Trophoblast cell (in vitro differentiated cells and primary cell): Measurements from ENCODE around the gene EYS.

Experiments
- DNase-seq, 2 donors: peaks; one replicate each; pipeline ENCODE4 v3.0.0-alpha.2; 2016
- H2AFZ ChIP-seq: 2 replicates; pipeline ENCODE4 v1.6.1; 2013; ENCODE audit warnings: low read length, moderate library complexity, mild to moderate bottlenecking; ENCODE audit not compliant: insufficient read depth, poor library complexity
- H2AK5ac ChIP-seq: 2 replicates; pipeline ENCODE4 v1.6.1; 2013; ENCODE audit warnings: mild to moderate bottlenecking, low read length
- H2BK120ac ChIP-seq: 2 replicates; pipeline ENCODE4 v1.6.1; 2013; ENCODE audit warnings: low read length, mild to moderate bottlenecking, moderate library complexity; ENCODE audit not compliant: insufficient read depth, poor library complexity
- H2BK12ac ChIP-seq: 2 replicates; pipeline ENCODE4 v1.6.1; 2013; ENCODE audit warnings: mild to moderate bottlenecking, low read length, moderate library complexity
- H2BK5ac ChIP-seq: 2 replicates; pipeline ENCODE4 v1.6.1; 2013; ENCODE audit warnings: low read length, low read depth, moderate library complexity, mild to moderate bottlenecking; ENCODE audit not compliant: poor library complexity
- H3K14ac ChIP-seq: 2 replicates; pipeline ENCODE4 v1.6.1; 2013; ENCODE audit warnings: mild to moderate bottlenecking, low read length
- H3K18ac ChIP-seq: 2 replicates; pipeline ENCODE4 v1.6.1; 2013; ENCODE audit warnings: mild to moderate bottlenecking, low read length
- H3K23ac ChIP-seq: 2 replicates; pipeline ENCODE4 v1.6.1; 2013; ENCODE audit warnings: low read length
- H3K27ac ChIP-seq: 2 replicates; pipeline ENCODE4 v1.5.1; 2013; ENCODE audit warnings: low read depth, mild to moderate bottlenecking, inconsistent platforms, low read length, moderate library complexity
- H3K27me3 ChIP-seq: 2 replicates; pipeline ENCODE4 v1.6.1; 2013; ENCODE audit warnings: inconsistent platforms, mild to moderate bottlenecking, low read length, moderate library complexity; ENCODE audit not compliant: insufficient read depth
- H3K36me3 ChIP-seq, 2 experiments: 1 replicate in 1 of 2; 2 replicates in 1 of 2; pipeline ENCODE4 v1.6.1; 2013; ENCODE audit warnings: low read length in 2 of 2, mild to moderate bottlenecking in 2 of 2, moderate library complexity in 1 of 2; ENCODE audit not compliant: insufficient read depth in 2 of 2, control insufficient read depth in 1 of 2
- H3K4ac ChIP-seq: 2 replicates; pipeline ENCODE4 v1.6.1; 2013; ENCODE audit warnings: low read depth, mild to moderate bottlenecking, low read length, moderate library complexity
- H3K4me1 ChIP-seq, 2 experiments: 1 replicate in 1 of 2; 2 replicates in 1 of 2; pipeline ENCODE4 v1.6.1; 2013; ENCODE audit warnings: low read length in 2 of 2, mild to moderate bottlenecking in 2 of 2, moderate library complexity in 1 of 2; ENCODE audit not compliant: insufficient read depth in 2 of 2, control insufficient read depth in 1 of 2
- H3K4me2 ChIP-seq: 2 replicates; pipeline ENCODE4 v1.6.1; 2013; ENCODE audit warnings: inconsistent platforms, mild to moderate bottlenecking, low read length, moderate library complexity
- H3K4me3 ChIP-seq: 2 replicates; pipeline ENCODE4 v1.5.1; 2013; ENCODE audit warnings: mild to moderate bottlenecking, low read depth, low read length, inconsistent platforms
- H3K79me1 ChIP-seq: one replicate; pipeline ENCODE4 v1.6.1; 2013; ENCODE audit warnings: low read length
- H3K79me2 ChIP-seq: 2 replicates; pipeline ENCODE4 v1.6.1; 2013; ENCODE audit warnings: low read length, mild to moderate bottlenecking; ENCODE audit not compliant: control insufficient read depth, insufficient read depth, poor library complexity
- H3K9ac ChIP-seq: 2 replicates; pipeline ENCODE4 v1.6.1; 2013; ENCODE audit warnings: mild to moderate bottlenecking, low read length
- H3K9me3 ChIP-seq: 2 replicates; pipeline ENCODE4 v1.6.1; 2013; ENCODE audit warnings: low read depth, mild to moderate bottlenecking, control low read depth, inconsistent platforms, low read length; ENCODE audit not compliant: insufficient read depth
- H4K12ac ChIP-seq: 2 replicates; pipeline ENCODE4 v1.6.1; 2013; ENCODE audit warnings: low read depth, mild to moderate bottlenecking, low read length, moderate library complexity
- H4K8ac ChIP-seq: 2 replicates; pipeline ENCODE4 v1.6.1; 2013; ENCODE audit warnings: low read depth, mild to moderate bottlenecking, low read length, moderate library complexity
- H4K91ac ChIP-seq: one replicate; pipeline ENCODE4 v1.6.1; 2013; ENCODE audit warnings: low read depth, mild to moderate bottlenecking, low read length, moderate library complexity
- WGBS: extraction: QIAGEN DNeasy Blood & Tissue Kit; methylation state at CpG from one replicate; pipeline ENCODE4 v1.1.7; 2013; ENCODE audit warnings: missing lambda C conversion rate; ENCODE audit not compliant: insufficient read length, insufficient coverage; ENCODE audit errors: extremely low coverage; 5-methylcytosine and 5-hydroxymethylcytosine counted together

Gene EYS

DNA sequence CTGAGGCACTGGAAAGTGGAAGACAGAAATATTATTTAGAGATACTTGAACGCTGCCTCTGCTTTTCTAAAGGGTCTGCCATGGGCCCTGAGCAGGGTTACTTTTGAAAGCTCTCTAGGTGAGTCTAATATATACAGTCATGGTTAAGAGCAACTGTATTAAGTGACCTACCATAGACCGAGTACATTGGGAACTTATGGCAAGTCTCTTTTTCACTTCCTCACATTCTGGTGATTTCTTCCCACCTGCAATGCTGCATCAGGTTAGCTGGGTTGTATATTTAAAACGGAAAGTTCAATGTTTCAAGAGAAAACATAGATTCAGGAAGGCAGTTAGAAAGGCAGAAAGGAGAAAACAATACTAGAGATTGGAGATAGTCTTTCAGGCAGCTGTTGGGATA, 1916.7 kb downstream of the EYS start:
- Histone ChIP-seq H3K18ac (no peak overlapping the region), H4K12ac (no peak overlapping the region), H3K23ac (no peak overlapping the region), H4K8ac (no peak overlapping the region), H3K4me2 (no peak overlapping the region), H3K4me3 (no peak overlapping the region), H3K14ac (no peak overlapping the region), H3K27me3 (no peaks in the 10 kb centered on the region), H3K9ac (no peak overlapping the region), H3K4me1 (peaks cover 0 to under 1% of the 10 kb centered on the region in 2 experiments), H3K36me3 (no peaks in the 10 kb centered on the region), H2BK12ac (no peak overlapping the region), H2AFZ (no peak overlapping the region), H3K79me1 (no peaks in the 10 kb centered on the region), H4K91ac (no peak overlapping the region), H3K79me2 (no peaks in the 10 kb centered on the region), H3K27ac (no peak overlapping the region), H2BK5ac (no peak overlapping the region), H3K9me3 (peaks cover 2% of the 10 kb centered on the region), H3K4ac (no peak overlapping the region), H2BK120ac (no peak overlapping the region), H2AK5ac (no peak overlapping the region)
- WGBS = no CpG with 5 or more reads among the region's 3 CpGs
- DNase-seq = no peak

DNA sequence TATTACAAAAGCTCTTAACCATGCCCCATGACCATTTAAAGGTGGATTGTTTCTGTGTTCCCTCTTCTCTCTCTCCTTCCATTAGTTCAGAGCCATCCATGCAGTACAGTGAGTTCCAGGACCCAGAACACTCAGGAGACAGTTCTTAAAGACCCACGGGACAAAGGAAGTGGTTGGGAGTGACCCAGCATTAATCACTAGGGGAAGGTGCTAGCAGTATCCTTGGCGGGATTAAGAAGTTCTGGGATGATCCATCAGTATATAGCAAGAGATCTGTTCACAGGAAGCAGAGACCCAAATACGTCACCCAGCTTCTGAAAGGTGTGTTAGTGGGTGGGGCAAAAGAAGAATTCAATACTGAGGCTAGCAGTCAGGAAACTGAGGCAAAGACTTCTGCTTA, 1917.3 kb downstream of the EYS start:
- Histone ChIP-seq H2AK5ac (no peak overlapping the region), H3K27me3 (no peaks in the 10 kb centered on the region), H3K23ac (no peak overlapping the region), H3K79me2 (no peaks in the 10 kb centered on the region), H3K4me1 (peaks cover 0 to 3% of the 10 kb centered on the region in 2 experiments), H4K8ac (no peak overlapping the region), H2BK12ac (no peak overlapping the region), H3K4me2 (no peak overlapping the region), H4K12ac (no peak overlapping the region), H3K36me3 (no peaks in the 10 kb centered on the region), H3K9ac (no peak overlapping the region), H2BK120ac (no peak overlapping the region), H3K14ac (no peak overlapping the region), H4K91ac (no peak overlapping the region), H3K4ac (no peak overlapping the region), H3K79me1 (no peaks in the 10 kb centered on the region), H3K18ac (no peak overlapping the region), H3K4me3 (no peak overlapping the region), H2AFZ (no peak overlapping the region), H3K9me3 (peaks cover 2% of the 10 kb centered on the region), H2BK5ac (no peak overlapping the region), H3K27ac (no peak overlapping the region)
- WGBS = no CpG with 5 or more reads among the region's 3 CpGs
- DNase-seq = no peak

DNA sequence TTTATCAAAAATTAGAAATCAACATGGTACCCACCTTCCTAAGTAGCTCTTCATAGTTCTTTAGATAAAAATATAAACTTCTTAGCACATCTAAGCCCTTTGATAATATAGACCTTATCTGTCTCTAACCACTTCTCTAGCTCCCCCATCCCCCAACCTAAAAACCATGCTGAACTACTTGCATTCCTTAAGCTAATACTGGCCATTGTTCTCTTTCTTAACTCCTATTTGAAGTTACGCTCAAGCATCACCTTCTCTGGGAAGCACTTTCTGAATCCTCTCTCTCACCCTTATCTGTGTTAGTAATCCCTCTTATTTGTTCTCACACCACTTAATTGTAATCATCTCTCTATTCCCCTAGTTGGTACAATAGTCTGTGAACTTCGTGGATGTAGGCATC, 1918.5 kb downstream of the EYS start:
- no peak overlapping the region for H3K14ac ChIP-seq
- WGBS = no CpG with 5 or more reads among the region's 2 CpGs
- H4K91ac ChIP-seq = no peak overlapping the region
- no peak for DNase-seq
- H3K4me1 ChIP-seq = peaks cover 0 to 3% of the 10 kb centered on the region in 2 experiments
- no peak overlapping the region for H2BK120ac ChIP-seq
- no peak overlapping the region for H3K4me3 ChIP-seq
- H2BK5ac ChIP-seq = no peak overlapping the region
- H3K27me3 ChIP-seq = no peaks in the 10 kb centered on the region
- H3K23ac ChIP-seq = no peak overlapping the region
- H3K36me3 ChIP-seq = no peaks in the 10 kb centered on the region
- H2AFZ ChIP-seq = no peak overlapping the region
- no peak overlapping the region for H2AK5ac ChIP-seq
- no peaks in the 10 kb centered on the region for H3K9me3 ChIP-seq
- H4K8ac ChIP-seq = no peak overlapping the region
- H3K79me2 ChIP-seq = no peaks in the 10 kb centered on the region
- H3K9ac ChIP-seq = no peak overlapping the region
- H3K4ac ChIP-seq = no peak overlapping the region
- no peaks in the 10 kb centered on the region for H3K79me1 ChIP-seq
- H2BK12ac ChIP-seq = no peak overlapping the region
- H3K4me2 ChIP-seq = no peak overlapping the region
- no peak overlapping the region for H3K27ac ChIP-seq
- H4K12ac ChIP-seq = no peak overlapping the region
- H3K18ac ChIP-seq = no peak overlapping the region

DNA sequence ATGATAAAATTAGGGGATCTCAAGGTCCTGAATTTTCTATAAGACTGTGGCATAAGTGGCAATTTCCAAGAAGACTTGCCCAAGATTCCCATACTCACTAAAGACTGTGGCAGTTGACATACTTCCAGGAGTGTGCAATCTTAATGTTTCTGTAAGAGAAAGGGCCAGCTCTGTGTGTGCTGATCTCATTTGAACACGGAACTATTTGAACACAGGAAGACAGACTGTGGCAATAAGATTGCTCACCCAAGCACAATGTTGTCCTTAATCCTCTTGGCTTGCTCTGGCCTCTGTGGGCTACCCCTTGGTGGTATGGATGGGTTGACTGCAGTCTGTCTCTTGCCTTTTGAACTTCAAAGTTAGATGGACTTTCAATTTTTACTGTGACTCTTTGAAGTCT, 1920.0 kb downstream of the EYS start:
- no peak overlapping the region for H3K23ac ChIP-seq
- H3K9me3 ChIP-seq = no peaks in the 10 kb centered on the region
- H3K79me2 ChIP-seq = no peaks in the 10 kb centered on the region
- H4K12ac ChIP-seq = no peak overlapping the region
- H2BK120ac ChIP-seq = no peak overlapping the region
- no peaks in the 10 kb centered on the region for H3K36me3 ChIP-seq
- H3K79me1 ChIP-seq = no peaks in the 10 kb centered on the region
- H3K4me3 ChIP-seq = no peak overlapping the region
- H4K91ac ChIP-seq = no peak overlapping the region
- H3K27ac ChIP-seq = no peak overlapping the region
- H2BK12ac ChIP-seq = no peak overlapping the region
- H3K4me2 ChIP-seq = no peak overlapping the region
- no CpG with 5 or more reads among the region's 1 CpG for WGBS
- H3K14ac ChIP-seq = no peak overlapping the region
- H4K8ac ChIP-seq = no peak overlapping the region
- H3K4ac ChIP-seq = no peak overlapping the region
- no peak for DNase-seq
- H3K18ac ChIP-seq = no peak overlapping the region
- H2BK5ac ChIP-seq = no peak overlapping the region
- H2AFZ ChIP-seq = no peak overlapping the region
- no peaks in the 10 kb centered on the region for H3K27me3 ChIP-seq
- H3K4me1 ChIP-seq = peaks cover 0 to 3% of the 10 kb centered on the region in 2 experiments
- H3K9ac ChIP-seq = no peak overlapping the region
- H2AK5ac ChIP-seq = no peak overlapping the region
